Loucy (cell line): ENCODE measurements around the gene MATK.

Source experiments
- CTCF ChIP-seq: fragments of 200-600 bp; sonication (generic); conservative IDR thresholded peaks from 2 replicates; pipeline ENCODE4 v1.5.1; 2014; ENCODE audit warnings: mild to moderate bottlenecking, antibody characterized with exemption, low read length
- EZH2phosphoT487 ChIP-seq: fragments of 200-600 bp; IDR thresholded peaks from 2 replicates; pipeline ENCODE4 v1.6.1; 2018; ENCODE audit warnings: antibody characterized with exemption, mild to moderate bottlenecking, moderate library complexity, borderline replicate concordance

DNA sequence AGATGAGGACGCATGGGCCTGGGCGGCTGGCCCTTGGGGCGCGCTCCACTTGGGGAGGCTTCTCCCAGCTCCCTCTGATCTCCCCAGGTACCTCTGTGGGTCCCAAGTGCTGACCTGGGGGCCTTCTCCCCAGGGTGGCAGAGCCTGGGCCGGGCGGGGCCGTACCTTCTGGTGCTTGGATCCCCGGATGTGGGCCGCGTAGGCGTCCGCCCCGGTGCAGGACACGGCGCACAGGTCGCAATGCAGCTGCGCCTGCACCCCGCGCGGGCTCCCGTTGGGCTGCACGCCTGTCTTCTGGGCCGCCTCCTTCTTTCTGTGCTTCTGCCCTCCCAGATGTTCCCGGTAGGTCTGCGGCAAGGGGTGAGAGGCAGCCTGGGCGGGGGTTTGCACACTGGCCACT is 41.1 kb upstream of the MATK start:
- TF ChIP-seq CTCF, result no peak
- TF ChIP-seq EZH2phosphoT487, result no peak
